Measurements from ENCODE around the gene COX4I1.

The COX4I1 gene

DNA sequence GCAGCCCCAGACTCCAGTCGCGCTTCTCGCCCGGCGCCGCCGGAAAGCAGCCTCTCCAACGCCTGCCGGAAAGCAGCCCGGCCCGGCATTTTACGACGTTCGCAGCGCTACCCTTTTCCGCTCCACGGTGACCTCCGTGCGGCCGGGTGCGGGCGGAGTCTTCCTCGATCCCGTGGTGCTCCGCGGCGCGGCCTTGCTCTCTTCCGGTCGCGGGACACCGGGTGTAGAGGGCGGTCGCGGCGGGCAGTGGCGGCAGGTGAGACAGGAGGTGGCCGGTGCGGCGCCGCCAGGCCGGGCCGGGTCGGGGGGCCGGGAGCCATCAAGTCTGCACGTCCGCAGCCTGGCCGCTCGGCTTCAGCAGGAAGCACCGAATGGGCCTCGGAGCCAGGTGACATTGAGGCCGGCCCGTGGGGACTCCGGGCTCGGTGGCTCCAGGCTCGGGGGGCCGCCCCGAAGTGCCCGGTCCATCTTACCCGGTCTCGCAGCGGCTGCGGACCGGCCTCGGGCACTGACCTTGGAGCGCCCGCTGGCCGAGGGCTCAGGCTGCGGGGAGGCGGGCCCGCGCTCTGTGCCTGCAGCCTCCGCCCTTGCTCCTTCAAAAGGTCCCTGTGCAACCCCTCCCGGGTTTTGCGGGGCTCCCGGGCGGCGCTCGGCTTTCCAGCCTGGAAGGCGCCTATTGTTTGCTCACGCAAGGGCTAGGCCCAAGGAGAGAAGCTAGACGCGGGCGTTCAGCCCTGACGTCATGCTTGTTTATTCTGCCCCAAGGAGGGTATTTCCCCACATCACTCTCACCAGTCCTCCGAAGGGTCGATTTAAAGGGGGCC lies at the start of gene COX4I1, which contains the start of gene EMC8:
TSS of gene COX4I1 (plus strand) at position 199 of the 824 bp plus-strand sequence. CDS start 1,511 bp downstream, outside the sequence.
TSS of gene EMC8 (minus strand) at position 48 of the 824 bp plus-strand sequence. CDS start 249 bp downstream, outside the sequence.
- H3K4me1 Mint-ChIP-seq, result peaks cover 46% of the 10 kb centered on the region
- no peaks in the 10 kb centered on the region for H3K27me3 Mint-ChIP-seq (ENCODE audit: low read depth, poor library complexity)
- TF ChIP-seq, protein P1, sequence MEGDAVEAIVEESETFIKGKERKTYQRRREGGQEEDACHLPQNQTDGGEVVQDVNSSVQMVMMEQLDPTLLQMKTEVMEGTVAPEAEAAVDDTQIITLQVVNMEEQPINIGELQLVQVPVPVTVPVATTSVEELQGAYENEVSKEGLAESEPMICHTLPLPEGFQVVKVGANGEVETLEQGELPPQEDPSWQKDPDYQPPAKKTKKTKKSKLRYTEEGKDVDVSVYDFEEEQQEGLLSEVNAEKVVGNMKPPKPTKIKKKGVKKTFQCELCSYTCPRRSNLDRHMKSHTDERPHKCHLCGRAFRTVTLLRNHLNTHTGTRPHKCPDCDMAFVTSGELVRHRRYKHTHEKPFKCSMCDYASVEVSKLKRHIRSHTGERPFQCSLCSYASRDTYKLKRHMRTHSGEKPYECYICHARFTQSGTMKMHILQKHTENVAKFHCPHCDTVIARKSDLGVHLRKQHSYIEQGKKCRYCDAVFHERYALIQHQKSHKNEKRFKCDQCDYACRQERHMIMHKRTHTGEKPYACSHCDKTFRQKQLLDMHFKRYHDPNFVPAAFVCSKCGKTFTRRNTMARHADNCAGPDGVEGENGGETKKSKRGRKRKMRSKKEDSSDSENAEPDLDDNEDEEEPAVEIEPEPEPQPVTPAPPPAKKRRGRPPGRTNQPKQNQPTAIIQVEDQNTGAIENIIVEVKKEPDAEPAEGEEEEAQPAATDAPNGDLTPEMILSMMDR (IDR thresholded peaks at IDR 0.05), result no peak
- peak; percentile 96 for DNase-seq
- H3K27ac Mint-ChIP-seq, result peak within 1 kb of the TSS; percentile 91
- no peaks in the 10 kb centered on the region for H3K9me3 Mint-ChIP-seq
- peaks cover 55% of the 10 kb centered on the region for H3K36me3 Mint-ChIP-seq (ENCODE audit: low read depth)
- H3K4me3 Mint-ChIP-seq, result peak within 1 kb of the TSS; percentile 89

DNA sequence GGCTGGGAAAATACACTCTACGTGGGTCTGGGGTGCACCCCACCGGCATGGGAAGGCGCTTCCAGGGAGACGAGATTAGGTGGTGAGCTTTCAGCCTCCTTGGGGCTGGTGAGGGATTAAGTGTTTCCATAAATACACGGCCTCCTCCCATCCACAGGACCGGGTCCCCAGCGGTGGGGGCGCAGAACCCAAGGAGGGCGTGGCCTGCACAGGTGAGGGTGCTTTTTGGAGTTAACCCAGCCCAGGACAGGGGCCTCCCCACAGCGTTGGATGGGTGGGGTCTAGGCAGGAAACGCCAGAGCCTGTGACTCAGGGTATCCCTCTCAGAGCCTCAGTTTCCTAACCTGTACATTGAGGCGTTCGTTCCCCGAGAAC lies 49.7 kb upstream of the COX4I1 start:
- Mint-ChIP-seq H3K4me3 (peak overlapping the region; percentile 85), H3K4me1 (peaks cover 29% of the 10 kb centered on the region), H3K27me3 (ENCODE audit: low read depth, poor library complexity) (peaks cover 84% of the 10 kb centered on the region), H3K27ac (no peak overlapping the region), H3K36me3 (ENCODE audit: low read depth) (no peaks in the 10 kb centered on the region), H3K9me3 (no peaks in the 10 kb centered on the region)
- no peak for DNase-seq
- TF ChIP-seq, protein P1 (IDR thresholded peaks at IDR 0.05), result no peak

DNA sequence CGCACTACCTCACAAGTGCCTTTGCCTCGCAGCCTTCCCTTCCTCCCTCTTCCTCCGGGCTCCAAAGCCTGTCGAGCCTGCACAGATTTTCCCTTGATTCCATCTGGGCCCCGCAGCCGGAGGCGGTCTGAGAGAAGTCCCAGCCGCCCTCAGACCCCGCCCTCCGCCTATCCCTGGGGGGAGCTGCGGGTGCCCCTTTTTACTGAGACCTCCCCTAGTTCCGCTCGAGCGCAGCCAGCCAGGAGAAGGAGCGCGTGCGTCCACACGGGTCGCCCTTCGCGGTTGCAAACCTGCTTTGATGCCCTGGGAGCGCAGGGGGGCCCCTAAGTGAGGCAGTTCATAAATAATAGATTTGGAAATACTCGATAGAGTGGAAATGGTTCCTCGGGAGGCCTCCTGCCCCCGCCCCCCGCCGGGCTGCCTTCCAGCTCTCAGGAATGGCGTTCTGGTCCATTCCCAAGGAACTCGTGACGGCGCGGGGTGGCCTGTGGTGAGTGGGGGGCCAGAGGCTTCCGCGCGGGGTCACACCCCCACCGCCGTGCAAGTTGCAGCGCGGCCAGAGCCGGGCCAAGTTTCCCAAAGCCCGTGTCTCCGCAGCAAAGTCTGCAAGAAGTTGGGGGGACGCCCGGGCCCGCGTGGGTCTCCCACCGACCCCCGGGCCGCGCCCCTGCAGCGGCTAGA lies 49.2 kb upstream of the COX4I1 start:
- no peak overlapping the region for H3K27ac Mint-ChIP-seq
- peak overlapping the region; percentile 85 for H3K4me3 Mint-ChIP-seq
- no peaks in the 10 kb centered on the region for H3K36me3 Mint-ChIP-seq (ENCODE audit: low read depth)
- TF ChIP-seq, protein P1 (IDR thresholded peaks at IDR 0.05), result no peak
- DNase-seq, result peak; percentile 48
- peaks cover 29% of the 10 kb centered on the region for H3K4me1 Mint-ChIP-seq
- H3K27me3 Mint-ChIP-seq (ENCODE audit: low read depth, poor library complexity), result peaks cover 85% of the 10 kb centered on the region
- H3K9me3 Mint-ChIP-seq, result no peaks in the 10 kb centered on the region

DNA sequence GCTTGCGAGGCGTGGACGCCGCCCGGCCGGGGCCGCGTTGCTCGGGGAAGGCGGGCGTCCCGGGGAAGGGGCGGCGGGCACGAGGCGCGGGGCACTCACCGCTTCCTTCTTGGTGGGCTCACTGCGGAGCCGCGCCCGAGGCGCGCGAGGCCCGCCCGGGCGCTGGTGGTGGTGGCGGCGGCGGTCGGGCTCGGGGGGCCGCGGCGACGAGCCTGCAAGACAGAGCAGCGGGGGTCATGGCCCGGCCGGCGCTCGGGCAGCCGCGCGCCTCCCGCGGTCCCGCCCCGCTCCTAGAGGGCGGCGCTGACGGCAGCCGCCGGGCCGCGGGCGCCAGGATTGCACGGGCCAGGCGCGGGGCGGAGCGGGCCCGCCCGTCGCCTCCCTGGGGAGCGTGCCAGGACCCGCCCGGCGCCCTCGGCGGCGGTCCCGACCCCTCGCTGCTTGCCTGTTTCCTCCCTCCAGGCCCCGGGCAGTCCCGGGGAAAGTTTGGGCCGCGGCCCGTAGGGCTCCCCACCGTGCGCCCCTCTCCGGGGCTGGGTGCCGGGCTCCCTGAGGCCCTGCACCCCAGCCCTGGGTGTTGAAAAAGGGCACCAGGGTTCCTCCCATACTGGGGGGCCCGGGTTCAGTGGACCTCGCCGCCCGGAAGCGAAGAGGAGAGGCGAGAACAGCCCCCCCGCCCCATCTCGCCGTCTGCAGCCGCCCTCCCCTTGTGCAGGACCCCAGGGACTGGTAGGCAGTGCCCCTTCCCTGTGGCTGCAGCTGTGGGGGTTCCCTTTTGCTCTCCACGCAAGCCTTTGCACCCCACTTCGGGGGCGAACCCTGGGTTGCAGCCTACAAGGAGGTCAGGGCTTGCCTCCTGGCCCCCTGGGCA lies 48.4 kb upstream of the COX4I1 start, which contains the start of gene C16orf74:
TSS of gene C16orf74 (minus strand) at position 270 of the 871 bp plus-strand sequence. CDS start 15,879 bp downstream, outside the sequence.
- no peaks in the 10 kb centered on the region for H3K36me3 Mint-ChIP-seq (ENCODE audit: low read depth)
- TF ChIP-seq, protein P1 (IDR thresholded peaks at IDR 0.05), result no peak

DNA sequence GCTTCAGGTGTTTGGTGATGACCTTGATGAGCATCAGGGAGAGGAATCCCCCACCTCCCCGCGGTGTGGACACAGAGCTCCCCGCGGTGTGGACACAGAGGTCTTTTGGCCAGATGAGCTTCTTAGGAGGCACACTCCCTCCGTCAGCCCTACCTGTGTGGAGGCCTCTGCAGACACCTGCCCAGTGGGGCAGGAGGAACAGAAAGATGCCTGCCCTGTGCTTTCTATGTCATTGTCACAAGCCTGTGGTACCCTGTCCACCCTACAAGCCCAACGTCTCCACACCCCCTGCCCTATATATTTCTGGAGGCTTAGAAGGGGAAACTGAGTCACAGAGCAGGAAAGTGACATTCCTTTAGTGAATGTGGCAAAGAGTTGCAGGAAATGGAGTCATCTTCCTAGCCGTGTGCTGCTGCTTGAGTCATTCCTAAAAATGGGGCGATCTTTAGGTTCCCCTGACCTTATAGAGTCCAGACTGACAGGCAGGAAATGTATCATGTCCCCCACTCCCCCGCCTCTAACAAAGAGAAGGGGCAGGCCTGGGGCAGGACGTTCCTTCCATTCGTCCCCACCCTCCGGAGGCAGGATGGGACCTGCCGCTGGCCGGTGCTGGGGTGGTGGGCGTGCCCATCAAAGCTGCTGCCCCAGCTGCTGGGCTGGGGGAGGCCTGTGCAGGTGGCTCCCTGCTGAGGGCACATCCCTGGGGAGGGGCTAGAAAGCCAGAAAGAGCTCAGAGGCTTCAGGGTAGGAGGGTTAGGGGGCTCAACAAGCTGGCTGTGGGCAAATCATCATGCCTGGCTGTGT lies 47.6 kb upstream of the COX4I1 start:
- Mint-ChIP-seq H3K4me3 (peak overlapping the region; percentile 52), H3K9me3 (no peaks in the 10 kb centered on the region), H3K27me3 (ENCODE audit: low read depth, poor library complexity) (peaks cover 77% of the 10 kb centered on the region), H3K36me3 (ENCODE audit: low read depth) (no peaks in the 10 kb centered on the region), H3K27ac (no peak overlapping the region), H3K4me1 (peaks cover 34% of the 10 kb centered on the region)
- TF ChIP-seq, protein P1 (IDR thresholded peaks at IDR 0.05), result no peak
- DNase-seq, result no peak

More for the DNA sequence above, 48.4 kb upstream of the COX4I1 start, which contains the start of gene C16orf74:
- Mint-ChIP-seq H3K4me1 (peaks cover 28% of the 10 kb centered on the region), H3K27me3 (ENCODE audit: low read depth, poor library complexity) (peaks cover 80% of the 10 kb centered on the region), H3K4me3 (peak within 1 kb of the TSS; percentile 85), H3K27ac (no peak within 1 kb of the TSS), H3K9me3 (no peaks in the 10 kb centered on the region)
- DNase-seq, result peak; percentile 70

All from nephron progenitor cell (in vitro differentiated cells).